Heart left ventricle (tissue), 13 donors: ENCODE measurements around the gene MFSD6L.

Source experiments
- POLR2A ChIP-seq, 2 donors: fragments of 450-650 bp; IDR thresholded peaks; one replicate each; pipeline ENCODE4 v1.6.1; 2017; ENCODE audit warnings: antibody characterized with exemption in 2 of 2, mild to moderate bottlenecking in 2 of 2, moderate library complexity in 2 of 2
- TF ChIP-seq, protein P1 (sequence below), 12 donors: fragments of 200-600 bp; sonication (generic) in 4 of 12; IDR thresholded peaks; one replicate each; pipeline versions ENCODE4 v1.5.0 to v1.8.0; 2018 to 2022; ENCODE audit warnings: antibody characterized with exemption in 12 of 12, mild to moderate bottlenecking in 5 of 12
- donor health status: ischemic (EF 13 %, LVEDD 7.1; RV severe dilation, severe dysfunction).
- donor health status: DM: no; HTN: yes; CAD: no.
- donor health status: DM: no; HTN: no; CAD: no.
- donor health status: ischemic (EF 25% LVEDD 6.9; RV normal size, moderate dysfunction).
- donor health status: ischemic (EF 25% LVEDD 5.7; RV mildly dilated, moderate dysfunction).
- donor health status: ischemic (EF 35%, LVEDD 5.7; RV mildly dilated, moderate dysfunction).
- donor health status: nonischemic (EF 11% LVEDD 7.7; RV severe dilation, severe dysfunction).
- donor health status: DM: yes; HTN: yes; CAD: no.
- donor health status: PGD.
- donor health status: ischemic (EF 29% LVEDD 5.4; RV normal size, mild dysfunction).
- donor health status: nonischemic (EF 23%, LVEDD 6.1; RV moderate dilation, normal function).

DNA sequence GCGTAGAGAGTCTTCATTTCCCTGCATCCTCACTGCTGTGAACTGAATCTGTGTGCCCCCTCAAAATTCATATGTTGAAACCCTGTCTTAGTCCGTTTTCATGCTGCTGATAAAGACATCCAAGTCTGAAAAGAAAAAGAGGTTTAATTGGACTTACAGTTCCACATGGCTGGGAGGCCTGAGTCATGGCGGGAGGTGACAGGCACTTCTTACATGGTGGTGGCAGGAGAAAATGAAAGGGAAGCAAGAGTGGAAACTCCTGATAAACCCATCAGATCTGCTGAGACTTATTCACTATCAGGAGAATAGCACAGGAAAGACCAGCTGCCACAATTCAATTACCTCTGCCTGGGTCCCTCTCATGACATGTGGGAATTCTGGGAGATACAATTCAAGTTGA, 51.4 kb downstream of the MFSD6L start:
- TF ChIP-seq, protein P1, sequence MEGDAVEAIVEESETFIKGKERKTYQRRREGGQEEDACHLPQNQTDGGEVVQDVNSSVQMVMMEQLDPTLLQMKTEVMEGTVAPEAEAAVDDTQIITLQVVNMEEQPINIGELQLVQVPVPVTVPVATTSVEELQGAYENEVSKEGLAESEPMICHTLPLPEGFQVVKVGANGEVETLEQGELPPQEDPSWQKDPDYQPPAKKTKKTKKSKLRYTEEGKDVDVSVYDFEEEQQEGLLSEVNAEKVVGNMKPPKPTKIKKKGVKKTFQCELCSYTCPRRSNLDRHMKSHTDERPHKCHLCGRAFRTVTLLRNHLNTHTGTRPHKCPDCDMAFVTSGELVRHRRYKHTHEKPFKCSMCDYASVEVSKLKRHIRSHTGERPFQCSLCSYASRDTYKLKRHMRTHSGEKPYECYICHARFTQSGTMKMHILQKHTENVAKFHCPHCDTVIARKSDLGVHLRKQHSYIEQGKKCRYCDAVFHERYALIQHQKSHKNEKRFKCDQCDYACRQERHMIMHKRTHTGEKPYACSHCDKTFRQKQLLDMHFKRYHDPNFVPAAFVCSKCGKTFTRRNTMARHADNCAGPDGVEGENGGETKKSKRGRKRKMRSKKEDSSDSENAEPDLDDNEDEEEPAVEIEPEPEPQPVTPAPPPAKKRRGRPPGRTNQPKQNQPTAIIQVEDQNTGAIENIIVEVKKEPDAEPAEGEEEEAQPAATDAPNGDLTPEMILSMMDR (IDR thresholded peaks at IDR 0.05): no peak
- no peak for TF ChIP-seq POLR2A (IDR thresholded peaks at IDR 0.05)
